Lower leg skin (tissue), 4 donors: Measurements from ENCODE around the gene PAK4. TPM values are rescaled to one million over a fixed set of nuclear protein-coding genes. Genes with fewer than 3 reads are reported as not detected.
"Not testable (repeated sequence)": the region's sequence is repeated elsewhere in the genome, so short reads cannot be mapped to it uniquely, and the experiment has no call there.

Source experiments
- DNase-seq, 2 donors: peaks; one replicate each; pipeline ENCODE4 v3.0.0-alpha.2; 2019; ENCODE audit warnings: low spot score in 2 of 2
- H3K4me3 ChIP-seq: fragments of 200-600 bp; sonication (generic); 2 replicates; pipeline ENCODE4 v1.5.1; 2017; ENCODE audit warnings: mild to moderate bottlenecking, low read depth; ENCODE audit not compliant: poor library complexity, severe bottlenecking
- CTCF ChIP-seq, 3 donors: fragments of 450-650 bp; IDR thresholded peaks; one replicate each; pipeline ENCODE4 v1.5.1; 2016; ENCODE audit warnings: antibody characterized with exemption in 3 of 3, mild to moderate bottlenecking in 3 of 3, moderate library complexity in 2 of 3
- POLR2A ChIP-seq, 2 donors: fragments of 450-650 bp; IDR thresholded peaks; one replicate each; pipeline ENCODE4 v1.6.1; 2016 to 2017; ENCODE audit warnings: antibody characterized with exemption in 2 of 2, mild to moderate bottlenecking in 1 of 2, moderate library complexity in 1 of 2
- WGBS, 2 donors: methylation state at CpG; one replicate each; pipeline ENCODE4 v1.1.5; 2018; 5-methylcytosine and 5-hydroxymethylcytosine counted together
- intact Hi-C: fragments of 100-400 bp; cut with DNase I; formaldehyde crosslinking; loops from one replicate; pipeline ENCODE4 v1.15.0; 2023; ENCODE audit warnings: low total_unique reads
- total RNA-seq, 4 donors: library from RNA; depleted of rRNA; stranded (reverse); fragments of >200 nt; gene quantifications; one replicate each; pipeline ENCODE4 v1.1.0, GENCODE V29; 2016

The PAK4 gene
- total RNA-seq, 4 donors from 2014 or later = 30.9 to 65.7 (median 40.1) TPM

GRCh38 chr19:39139971-39140453 lies 14.4 kb downstream of the PAK4 start:
- TF ChIP-seq POLR2A (IDR thresholded peaks at IDR 0.05) (no peak), CTCF (IDR thresholded peaks at IDR 0.05) (no peak)
- WGBS, 2 donors = 55 to 69% methylated on average over 5 to 7 of the region's 7 CpGs
- intact Hi-C loops = no loop called here
- no peak for DNase-seq
- no peak overlapping the region for H3K4me3 ChIP-seq

GRCh38 chr19:39140594-39140993 lies 15.0 kb downstream of the PAK4 start:
- TF ChIP-seq POLR2A (IDR thresholded peaks at IDR 0.05) (no peak), CTCF (IDR thresholded peaks at IDR 0.05) (no peak)
- 73 to 93% methylated on average over 5 of the region's 5 CpGs for WGBS, 2 donors
- H3K4me3 ChIP-seq = no peak overlapping the region
- no peak for DNase-seq
- intact Hi-C loops = no loop called here

GRCh38 chr19:39141929-39142328 lies 16.3 kb downstream of the PAK4 start:
- TF ChIP-seq CTCF (IDR thresholded peaks at IDR 0.05) (no peak), POLR2A (IDR thresholded peaks at IDR 0.05) (no peak)
- intact Hi-C loops = no loop called here
- H3K4me3 ChIP-seq = no peak overlapping the region
- 77 to 80% methylated on average over 11 of the region's 11 CpGs for WGBS, 2 donors
- no peak for DNase-seq

GRCh38 chr19:39142630-39143029 lies 17.0 kb downstream of the PAK4 start:
- WGBS, 2 donors = 89 to 90% methylated on average over 5 of the region's 5 CpGs
- no peak for DNase-seq
- no peak overlapping the region for H3K4me3 ChIP-seq
- intact Hi-C loops = no loop called here
- TF ChIP-seq POLR2A (IDR thresholded peaks at IDR 0.05) (no peak), CTCF (IDR thresholded peaks at IDR 0.05) (no peak)

GRCh38 chr19:39143757-39144289 lies 18.2 kb downstream of the PAK4 start:
- DNase-seq, H3K4me3 ChIP-seq, intact Hi-C loops: not testable (repeated sequence)
- 80 to 84% methylated on average over 5 of the region's 5 CpGs for WGBS, 2 donors

GRCh38 chr19:39144290-39145071 lies 18.9 kb downstream of the PAK4 start:
- intact Hi-C loops = no loop called here
- 40 to 45% methylated on average over 14 of the region's 14 CpGs for WGBS, 2 donors
- DNase-seq = no peak
- no peak overlapping the region for H3K4me3 ChIP-seq
- TF ChIP-seq POLR2A (IDR thresholded peaks at IDR 0.05) (no peak), CTCF (IDR thresholded peaks at IDR 0.05) (no peak)
